HepG2 (cell line): Measurements from ENCODE around the gene OBP2A. TPM values are rescaled to one million over a fixed set of nuclear protein-coding genes. Genes with fewer than 3 reads are reported as not detected.

Experiments
- ATF7 ChIP-seq, 2 experiments: fragments of 450-650 bp in 1 of 2; sonication (generic) in 1 of 2; formaldehyde crosslinking in 1 of 2; IDR thresholded peaks; 2 replicates each; pipeline versions ENCODE4 v1.4.0 to v1.6.1; 2016 to 2020; ENCODE audit warnings: antibody characterized with exemption in 1 of 2, mild to moderate bottlenecking in 1 of 2, missing genetic modification reagents in 1 of 2
- CCAR2 ChIP-seq: fragments of 200-400 bp; formaldehyde crosslinking; optimal IDR thresholded peaks from 2 replicates; pipeline ENCODE3; 2018; ENCODE audit warnings: low read depth, mild to moderate bottlenecking, low read length, moderate library complexity
- DNMT1 ChIP-seq: sonication (generic); formaldehyde crosslinking; IDR thresholded peaks from 2 replicates; pipeline ENCODE4 v1.5.1; 2020; ENCODE audit warnings: mild to moderate bottlenecking, missing genetic modification reagents
- FOSL1 ChIP-seq: sonication (generic); formaldehyde crosslinking; IDR thresholded peaks from 2 replicates; pipeline ENCODE4 v1.9.0; 2021; ENCODE audit warnings: missing genetic modification reagents, borderline replicate concordance
- FOXK2 ChIP-seq: fragments of 450-650 bp; IDR thresholded peaks from 2 replicates; pipeline ENCODE4 v1.6.1; 2016
- MXI1 ChIP-seq: IDR thresholded peaks from 3 replicates; pipeline ENCODE4 v1.6.1; 2012; ENCODE audit warnings: low read depth, low read length, inconsistent platforms, borderline replicate concordance
- NBN ChIP-seq: fragments of 450-650 bp; conservative IDR thresholded peaks from 2 replicates; pipeline ENCODE4 v1.6.1; 2017
- RAD21 ChIP-seq: fragments of 450-650 bp; formaldehyde crosslinking; IDR thresholded peaks from 2 replicates; pipeline ENCODE4 v1.5.0; 2020; ENCODE audit warnings: mild to moderate bottlenecking
- SAP130 ChIP-seq: IDR thresholded peaks from 2 replicates; pipeline ENCODE4 v1.6.1; 2016; ENCODE audit warnings: low read depth
- SP5 ChIP-seq: IDR thresholded peaks from 2 replicates; pipeline ENCODE4 v1.6.1; 2016; ENCODE audit warnings: low read depth, borderline replicate concordance
- SUZ12 ChIP-seq: fragments of 150-350 bp; IDR thresholded peaks from 2 replicates; pipeline ENCODE4 v1.6.1; 2014; ENCODE audit warnings: low read depth, low read length
- TAF1 ChIP-seq: sonication (generic); formaldehyde crosslinking; IDR thresholded peaks from 2 replicates; pipeline ENCODE4 v1.4.0; 2020; ENCODE audit warnings: missing genetic modification reagents
- ZNF234 ChIP-seq: sonication (generic); formaldehyde crosslinking; conservative IDR thresholded peaks from 2 replicates; pipeline ENCODE4 v1.5.1; 2020; ENCODE audit warnings: mild to moderate bottlenecking, missing genetic modification reagents
- ZNF431 ChIP-seq: sonication (generic); formaldehyde crosslinking; IDR thresholded peaks from 2 replicates; pipeline ENCODE4 v1.9.0; 2022; ENCODE audit warnings: missing genetic modification reagents, low read depth, mild to moderate bottlenecking, borderline replicate concordance
- ZNF557 ChIP-seq: sonication (generic); formaldehyde crosslinking; IDR thresholded peaks from 2 replicates; pipeline ENCODE4 v1.4.0; 2020; ENCODE audit warnings: missing genetic modification reagents
- ZNF788 ChIP-seq: sonication (generic); formaldehyde crosslinking; IDR thresholded peaks from 2 replicates; pipeline ENCODE4 v1.5.0; 2020; ENCODE audit warnings: mild to moderate bottlenecking, missing genetic modification reagents, borderline replicate concordance
- ZZZ3 ChIP-seq: sonication (generic); formaldehyde crosslinking; IDR thresholded peaks from 2 replicates; pipeline ENCODE4 v1.4.0; 2020; ENCODE audit warnings: missing genetic modification reagents, mild to moderate bottlenecking, borderline replicate concordance
- polyA plus RNA-seq, 8 experiments: library from polyadenylated mRNA; depleted of rRNA in 3 of 8; stranded (reverse) in 7 of 8; unstranded in 1 of 8; fragments of >200 nt; fragmentation: Illumina TruSeq in 4 of 8; extraction: Trizol in 4 of 8; gene quantifications; 2 replicates each; pipeline versions ENCODE4 v1.2.1 to v1.2.3, GENCODE V29; 2011 to 2016; ENCODE audit warnings: low read depth in 4 of 8, missing spikeins in 1 of 8, mixed read lengths in 1 of 8; ENCODE audit not compliant: insufficient read depth in 1 of 8
- total RNA-seq, 5 experiments: library from RNA; depleted of rRNA; stranded (reverse); fragments of >200 nt; fragmentation: Illumina TruSeq; extraction: Trizol; gene quantifications; 2 replicates each; pipeline ENCODE4 v1.2.3, GENCODE V29; 2016; ENCODE audit warnings: low read depth in 1 of 5
- TF ChIP-seq, protein P1 (sequence below): sonication (generic); formaldehyde crosslinking; conservative IDR thresholded peaks from 2 replicates; pipeline ENCODE4 v1.5.0; 2020; ENCODE audit warnings: missing genetic modification reagents
- TF ChIP-seq, protein P2 (sequence below): sonication (generic); formaldehyde crosslinking; IDR thresholded peaks from 2 replicates; pipeline ENCODE4 v1.5.1; 2020; ENCODE audit warnings: missing genetic modification reagents, mild to moderate bottlenecking, borderline replicate concordance
- TF ChIP-seq, protein P3 (sequence below): sonication (generic); formaldehyde crosslinking; IDR thresholded peaks from 2 replicates; pipeline ENCODE4 v1.5.0; 2020; ENCODE audit warnings: missing genetic modification reagents
- TF ChIP-seq, protein P4 (sequence below): sonication (generic); formaldehyde crosslinking; IDR thresholded peaks from 2 replicates; pipeline ENCODE4 v1.4.0; 2020; ENCODE audit warnings: missing genetic modification reagents

OBP2A gene
- total and polyA plus RNA-seq, 2 of the 13 experiments (the other 11 are each of a cell fraction or from before 2014, with no cell fraction given) = 0.32 TPM; not detected in 1

DNA sequence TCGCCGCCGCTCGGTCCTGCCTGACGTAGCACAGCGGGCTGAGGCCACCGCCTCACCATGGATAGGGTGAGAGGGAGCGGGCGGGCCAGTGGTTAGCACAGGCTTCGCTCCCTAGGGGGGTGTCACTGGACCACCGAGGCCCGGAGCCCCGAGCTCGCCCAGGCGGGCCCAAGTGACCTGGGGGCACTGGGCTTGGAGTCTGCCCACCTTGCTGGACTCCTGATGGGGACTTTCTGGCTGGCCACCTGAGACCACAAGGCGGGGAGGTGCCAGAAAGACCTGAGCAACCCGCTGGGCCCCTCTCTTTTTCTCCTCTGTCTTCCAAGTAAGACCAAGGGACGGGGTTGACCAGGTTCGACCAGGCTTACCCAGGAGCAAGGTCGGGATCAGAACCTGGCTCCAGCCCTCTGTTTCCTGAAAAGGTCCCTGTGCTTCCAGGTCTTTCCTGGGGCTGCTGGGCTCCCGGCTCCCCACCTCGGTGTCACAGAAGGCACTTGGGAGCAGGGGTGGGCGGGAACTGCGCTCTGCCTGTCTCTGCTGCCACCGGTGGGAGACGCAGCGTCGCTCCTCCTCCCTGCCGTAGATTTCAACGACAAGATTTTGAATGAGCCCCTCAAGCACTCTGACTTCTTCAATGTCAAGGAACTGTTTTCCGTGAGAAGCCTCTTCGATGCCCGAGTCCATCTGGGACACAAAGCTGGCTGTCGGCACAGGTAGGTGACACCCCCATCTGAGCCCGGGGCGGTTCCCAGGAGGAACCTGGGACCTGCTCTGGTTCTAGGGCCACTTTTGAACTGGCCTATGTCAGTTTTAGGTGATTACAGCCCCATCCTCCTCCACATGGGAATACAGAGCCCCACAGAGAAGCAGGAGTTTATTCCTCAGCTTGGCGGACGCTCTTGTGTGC lies 44.4 kb upstream of the OBP2A start (continued):
- TF ChIP-seq, protein P1, sequence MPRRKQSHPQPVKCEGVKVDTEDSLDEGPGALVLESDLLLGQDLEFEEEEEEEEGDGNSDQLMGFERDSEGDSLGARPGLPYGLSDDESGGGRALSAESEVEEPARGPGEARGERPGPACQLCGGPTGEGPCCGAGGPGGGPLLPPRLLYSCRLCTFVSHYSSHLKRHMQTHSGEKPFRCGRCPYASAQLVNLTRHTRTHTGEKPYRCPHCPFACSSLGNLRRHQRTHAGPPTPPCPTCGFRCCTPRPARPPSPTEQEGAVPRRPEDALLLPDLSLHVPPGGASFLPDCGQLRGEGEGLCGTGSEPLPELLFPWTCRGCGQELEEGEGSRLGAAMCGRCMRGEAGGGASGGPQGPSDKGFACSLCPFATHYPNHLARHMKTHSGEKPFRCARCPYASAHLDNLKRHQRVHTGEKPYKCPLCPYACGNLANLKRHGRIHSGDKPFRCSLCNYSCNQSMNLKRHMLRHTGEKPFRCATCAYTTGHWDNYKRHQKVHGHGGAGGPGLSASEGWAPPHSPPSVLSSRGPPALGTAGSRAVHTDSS (CRISPR knock-in tag) = no peak
- no peak for TF ChIP-seq TAF1 (CRISPR knock-in tag)
- TF ChIP-seq ZNF431 (CRISPR knock-in tag) = no peak
- TF ChIP-seq RAD21 (CRISPR knock-in tag) = no peak
- TF ChIP-seq NBN = no peak
- peak; percentile 62; the same call in 1 of the 2 replicates for TF ChIP-seq SP5 (CRISPR knock-in tag)
- TF ChIP-seq, protein P2, sequence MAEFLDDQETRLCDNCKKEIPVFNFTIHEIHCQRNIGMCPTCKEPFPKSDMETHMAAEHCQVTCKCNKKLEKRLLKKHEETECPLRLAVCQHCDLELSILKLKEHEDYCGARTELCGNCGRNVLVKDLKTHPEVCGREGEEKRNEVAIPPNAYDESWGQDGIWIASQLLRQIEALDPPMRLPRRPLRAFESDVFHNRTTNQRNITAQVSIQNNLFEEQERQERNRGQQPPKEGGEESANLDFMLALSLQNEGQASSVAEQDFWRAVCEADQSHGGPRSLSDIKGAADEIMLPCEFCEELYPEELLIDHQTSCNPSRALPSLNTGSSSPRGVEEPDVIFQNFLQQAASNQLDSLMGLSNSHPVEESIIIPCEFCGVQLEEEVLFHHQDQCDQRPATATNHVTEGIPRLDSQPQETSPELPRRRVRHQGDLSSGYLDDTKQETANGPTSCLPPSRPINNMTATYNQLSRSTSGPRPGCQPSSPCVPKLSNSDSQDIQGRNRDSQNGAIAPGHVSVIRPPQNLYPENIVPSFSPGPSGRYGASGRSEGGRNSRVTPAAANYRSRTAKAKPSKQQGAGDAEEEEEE (CRISPR knock-in tag) = no peak
- no peak for TF ChIP-seq ZZZ3
- TF ChIP-seq MXI1 = no peak
- no peak for TF ChIP-seq DNMT1 (CRISPR knock-in tag)
- 0 out of 2 replicates have a peak, but pooled peaks have one; percentile 24 for TF ChIP-seq SAP130 (CRISPR knock-in tag)
- TF ChIP-seq ZNF557 (CRISPR knock-in tag) = no peak
- TF ChIP-seq ZNF234 (CRISPR knock-in tag) = no peak
- TF ChIP-seq FOSL1 (CRISPR knock-in tag) = no peak
- 0 out of 2 replicates have a peak, but pooled peaks have one; percentile 4 for TF ChIP-seq ZNF788 (CRISPR knock-in tag)
- TF ChIP-seq SUZ12 = no peak
- TF ChIP-seq FOXK2 = no peak
- TF ChIP-seq CCAR2 = no peak
- TF ChIP-seq ATF7 (IDR thresholded peaks at IDR 0.05) = no peak
- no peak for TF ChIP-seq ATF7 (CRISPR knock-in tag; IDR thresholded peaks at IDR 0.05)
- TF ChIP-seq, protein P3, sequence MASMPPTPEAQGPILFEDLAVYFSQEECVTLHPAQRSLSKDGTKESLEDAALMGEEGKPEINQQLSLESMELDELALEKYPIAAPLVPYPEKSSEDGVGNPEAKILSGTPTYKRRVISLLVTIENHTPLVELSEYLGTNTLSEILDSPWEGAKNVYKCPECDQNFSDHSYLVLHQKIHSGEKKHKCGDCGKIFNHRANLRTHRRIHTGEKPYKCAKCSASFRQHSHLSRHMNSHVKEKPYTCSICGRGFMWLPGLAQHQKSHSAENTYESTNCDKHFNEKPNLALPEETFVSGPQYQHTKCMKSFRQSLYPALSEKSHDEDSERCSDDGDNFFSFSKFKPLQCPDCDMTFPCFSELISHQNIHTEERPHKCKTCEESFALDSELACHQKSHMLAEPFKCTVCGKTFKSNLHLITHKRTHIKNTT (CRISPR knock-in tag) = no peak
- TF ChIP-seq, protein P4, sequence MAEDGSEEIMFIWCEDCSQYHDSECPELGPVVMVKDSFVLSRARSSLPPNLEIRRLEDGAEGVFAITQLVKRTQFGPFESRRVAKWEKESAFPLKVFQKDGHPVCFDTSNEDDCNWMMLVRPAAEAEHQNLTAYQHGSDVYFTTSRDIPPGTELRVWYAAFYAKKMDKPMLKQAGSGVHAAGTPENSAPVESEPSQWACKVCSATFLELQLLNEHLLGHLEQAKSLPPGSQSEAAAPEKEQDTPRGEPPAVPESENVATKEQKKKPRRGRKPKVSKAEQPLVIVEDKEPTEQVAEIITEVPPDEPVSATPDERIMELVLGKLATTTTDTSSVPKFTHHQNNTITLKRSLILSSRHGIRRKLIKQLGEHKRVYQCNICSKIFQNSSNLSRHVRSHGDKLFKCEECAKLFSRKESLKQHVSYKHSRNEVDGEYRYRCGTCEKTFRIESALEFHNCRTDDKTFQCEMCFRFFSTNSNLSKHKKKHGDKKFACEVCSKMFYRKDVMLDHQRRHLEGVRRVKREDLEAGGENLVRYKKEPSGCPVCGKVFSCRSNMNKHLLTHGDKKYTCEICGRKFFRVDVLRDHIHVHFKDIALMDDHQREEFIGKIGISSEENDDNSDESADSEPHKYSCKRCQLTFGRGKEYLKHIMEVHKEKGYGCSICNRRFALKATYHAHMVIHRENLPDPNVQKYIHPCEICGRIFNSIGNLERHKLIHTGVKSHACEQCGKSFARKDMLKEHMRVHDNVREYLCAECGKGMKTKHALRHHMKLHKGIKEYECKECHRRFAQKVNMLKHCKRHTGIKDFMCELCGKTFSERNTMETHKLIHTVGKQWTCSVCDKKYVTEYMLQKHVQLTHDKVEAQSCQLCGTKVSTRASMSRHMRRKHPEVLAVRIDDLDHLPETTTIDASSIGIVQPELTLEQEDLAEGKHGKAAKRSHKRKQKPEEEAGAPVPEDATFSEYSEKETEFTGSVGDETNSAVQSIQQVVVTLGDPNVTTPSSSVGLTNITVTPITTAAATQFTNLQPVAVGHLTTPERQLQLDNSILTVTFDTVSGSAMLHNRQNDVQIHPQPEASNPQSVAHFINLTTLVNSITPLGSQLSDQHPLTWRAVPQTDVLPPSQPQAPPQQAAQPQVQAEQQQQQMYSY (CRISPR knock-in tag) = no peak
